SU-DHL-6 (cell line): Measurements from ENCODE around the gene IRF8.

ENCODE experiments used
- EZH2phosphoT487 ChIP-seq: fragments of 200-600 bp; sonication (generic), shearing (Covaris generic); conservative IDR thresholded peaks from 2 replicates; pipeline ENCODE4 v1.6.1; 2018; ENCODE audit warnings: mild to moderate bottlenecking, antibody characterized with exemption, low read length, moderate library complexity, mixed read lengths
- TF ChIP-seq, protein P1 (sequence below): fragments of 200-600 bp; sonication (generic); IDR thresholded peaks from one replicate; pipeline ENCODE4 v1.5.1; 2017; ENCODE audit warnings: antibody characterized with exemption, mild to moderate bottlenecking, low read length, moderate library complexity; ENCODE audit not compliant: insufficient read depth, poor library complexity, severe bottlenecking

DNA sequence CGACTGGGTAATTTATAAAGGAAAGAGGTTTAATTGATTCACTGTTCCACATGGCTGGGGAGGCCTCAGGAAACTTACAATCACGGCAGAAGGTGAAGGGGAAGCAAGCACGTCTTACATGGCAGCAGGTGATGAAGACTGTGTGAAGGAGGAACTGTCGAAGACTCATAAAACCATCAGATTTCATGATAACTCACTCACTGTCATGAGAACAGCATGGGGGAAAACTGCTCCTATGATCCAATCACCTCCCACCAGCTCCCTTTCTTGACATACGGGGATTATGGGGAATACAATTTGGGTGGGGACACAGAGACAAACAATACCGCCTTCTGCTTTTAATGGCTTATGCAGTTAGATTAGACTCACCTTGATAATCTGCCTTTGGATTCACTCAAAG lies 19.4 kb upstream of the IRF8 start:
- TF ChIP-seq, protein P1, sequence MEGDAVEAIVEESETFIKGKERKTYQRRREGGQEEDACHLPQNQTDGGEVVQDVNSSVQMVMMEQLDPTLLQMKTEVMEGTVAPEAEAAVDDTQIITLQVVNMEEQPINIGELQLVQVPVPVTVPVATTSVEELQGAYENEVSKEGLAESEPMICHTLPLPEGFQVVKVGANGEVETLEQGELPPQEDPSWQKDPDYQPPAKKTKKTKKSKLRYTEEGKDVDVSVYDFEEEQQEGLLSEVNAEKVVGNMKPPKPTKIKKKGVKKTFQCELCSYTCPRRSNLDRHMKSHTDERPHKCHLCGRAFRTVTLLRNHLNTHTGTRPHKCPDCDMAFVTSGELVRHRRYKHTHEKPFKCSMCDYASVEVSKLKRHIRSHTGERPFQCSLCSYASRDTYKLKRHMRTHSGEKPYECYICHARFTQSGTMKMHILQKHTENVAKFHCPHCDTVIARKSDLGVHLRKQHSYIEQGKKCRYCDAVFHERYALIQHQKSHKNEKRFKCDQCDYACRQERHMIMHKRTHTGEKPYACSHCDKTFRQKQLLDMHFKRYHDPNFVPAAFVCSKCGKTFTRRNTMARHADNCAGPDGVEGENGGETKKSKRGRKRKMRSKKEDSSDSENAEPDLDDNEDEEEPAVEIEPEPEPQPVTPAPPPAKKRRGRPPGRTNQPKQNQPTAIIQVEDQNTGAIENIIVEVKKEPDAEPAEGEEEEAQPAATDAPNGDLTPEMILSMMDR, result no peak
- no peak for TF ChIP-seq EZH2phosphoT487
